Neural progenitor cell (in vitro differentiated cells): ENCODE data around the gene GLE1.

Experiments used
- CTCF ChIP-seq: fragments of 200-600 bp; sonication (generic); IDR thresholded peaks from 2 replicates; pipeline ENCODE4 v1.5.1; 2017; ENCODE audit warnings: antibody characterized with exemption, mild to moderate bottlenecking
- EZH2 ChIP-seq: fragments of 200-600 bp; sonication (generic); IDR thresholded peaks from 2 replicates; pipeline ENCODE4 v1.6.1; 2017; ENCODE audit warnings: antibody characterized with exemption, mild to moderate bottlenecking, moderate library complexity

- no peak for TF ChIP-seq CTCF
- no peak for TF ChIP-seq EZH2
Observed at GRCh38 chr9:128494108-128494745, 10.3 kb upstream of the GLE1 start.
